ENCODE data around the gene ZNF202. TPM values are rescaled to one million over a fixed set of nuclear protein-coding genes. Genes with fewer than 3 reads are reported as not detected.

The ZNF202 gene
- total and polyA plus RNA-seq, 5 donors, result 2.5 to 7.1 (median 4.9) TPM

DNA sequence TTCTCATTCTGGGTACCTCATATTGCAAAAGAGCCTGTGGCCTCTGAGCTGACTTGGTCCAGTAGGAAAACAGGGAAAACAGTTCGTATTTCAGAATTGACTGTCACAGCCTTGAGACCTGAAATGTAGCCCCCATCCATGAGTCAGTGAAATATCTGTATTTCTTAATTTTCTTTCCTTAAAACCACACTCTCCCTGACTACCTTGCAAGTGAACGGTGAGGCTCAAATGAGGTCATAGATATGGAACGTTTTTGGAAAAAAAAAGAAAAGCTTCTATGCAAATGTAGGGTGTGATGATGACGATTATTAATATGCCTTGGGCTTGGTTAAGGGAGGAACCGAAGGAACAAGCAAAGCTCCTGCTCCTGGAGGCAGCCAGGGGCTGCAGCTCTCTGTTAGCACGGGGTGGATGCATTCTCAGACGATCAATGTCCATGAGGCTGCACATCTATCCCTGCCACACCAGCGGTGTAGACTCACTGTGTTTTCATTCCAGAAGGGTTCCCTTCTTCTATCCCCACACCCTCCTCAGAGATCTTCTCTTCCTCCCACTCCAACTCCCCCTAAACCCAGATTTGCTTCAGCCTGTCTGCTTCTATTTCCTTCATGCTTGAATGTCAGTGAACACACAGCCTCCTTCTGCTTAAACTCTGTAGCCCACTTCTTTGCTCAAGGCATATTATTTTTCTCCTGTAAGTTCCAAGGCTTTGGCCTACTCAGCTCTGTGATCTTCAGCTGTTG lies 57.9 kb downstream of the ZNF202 start:
- DNase-seq (no peak), ATAC-seq (no peak)
- Histone ChIP-seq H3K9me3 (ENCODE audit: control insufficient read depth, low read length) (no peaks in the 10 kb centered on the region), H3K4me3 (ENCODE audit: low read length) (no peak overlapping the region), H3K27ac (ENCODE audit: low read length) (no peak overlapping the region), H3K27me3 (ENCODE audit: control insufficient read depth, insufficient read depth) (no peaks in the 10 kb centered on the region), H3K4me1 (ENCODE audit: control insufficient read depth, insufficient read depth, low read length) (no peaks in the 10 kb centered on the region)
- 58% methylated on average over 8 of the region's 8 CpGs for WGBS
- intact Hi-C loops (cut with DNase I), result no loop called here

DNA sequence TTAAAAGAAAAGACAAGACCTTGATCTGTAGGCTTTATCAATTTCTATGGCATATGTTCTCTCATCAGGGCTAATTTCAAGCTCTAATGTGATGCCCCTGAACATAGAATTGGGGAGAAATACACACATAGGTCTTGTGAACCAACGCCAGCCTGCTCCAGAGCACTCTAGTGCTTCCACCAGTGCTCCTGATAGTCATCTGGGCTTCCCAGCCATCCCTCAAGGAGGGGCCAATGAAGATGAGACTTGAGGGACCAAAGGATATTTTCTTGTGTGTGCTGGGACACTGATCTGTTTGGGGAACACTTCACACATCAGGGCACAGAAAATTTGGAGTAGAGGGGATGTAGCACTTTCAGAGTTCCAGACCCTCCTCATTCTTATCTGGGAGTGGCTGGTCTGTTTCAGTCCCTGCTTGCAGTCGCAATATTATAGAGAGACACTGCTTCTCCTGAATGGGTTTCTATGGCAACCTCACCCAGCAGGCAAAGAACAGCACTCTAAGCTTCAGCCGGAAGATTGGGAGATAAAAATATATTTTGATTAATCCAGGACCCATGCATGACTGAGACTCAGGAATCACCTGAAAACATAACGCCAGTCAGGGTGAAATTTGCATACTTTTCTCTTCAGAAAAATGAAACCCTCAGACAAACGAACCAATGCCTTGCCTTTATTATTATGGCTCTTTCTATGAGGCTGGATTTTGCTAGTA lies 58.6 kb downstream of the ZNF202 start:
- 56% methylated on average over 5 of the region's 5 CpGs for WGBS
- H3K27ac ChIP-seq (ENCODE audit: low read length), result no peak overlapping the region
- H3K4me1 ChIP-seq (ENCODE audit: control insufficient read depth, insufficient read depth, low read length), result no peaks in the 10 kb centered on the region
- DNase-seq (no peak), ATAC-seq (no peak)
- H3K27me3 ChIP-seq (ENCODE audit: control insufficient read depth, insufficient read depth), result no peaks in the 10 kb centered on the region
- no peak overlapping the region for H3K4me3 ChIP-seq (ENCODE audit: low read length)
- intact Hi-C loops (cut with DNase I), result no loop called here
- H3K9me3 ChIP-seq (ENCODE audit: control insufficient read depth, low read length), result no peaks in the 10 kb centered on the region

- no peaks in the 10 kb centered on the region for H3K4me1 ChIP-seq (ENCODE audit: control insufficient read depth, insufficient read depth, low read length)
- H3K27me3 ChIP-seq (ENCODE audit: control insufficient read depth, insufficient read depth), result no peaks in the 10 kb centered on the region
- WGBS, result 76% methylated on average over 2 of the region's 2 CpGs
- intact Hi-C loops (cut with DNase I), result no loop called here
- no peak overlapping the region for H3K27ac ChIP-seq (ENCODE audit: low read length)
- H3K9me3 ChIP-seq (ENCODE audit: control insufficient read depth, low read length), result no peaks in the 10 kb centered on the region
- ATAC-seq, result no peak
- no peak for DNase-seq
- H3K4me3 ChIP-seq (ENCODE audit: low read length), result no peak overlapping the region
These were observed 60.4 kb downstream of the ZNF202 start for GRCh38 chr11:123681030-123681429.

DNA sequence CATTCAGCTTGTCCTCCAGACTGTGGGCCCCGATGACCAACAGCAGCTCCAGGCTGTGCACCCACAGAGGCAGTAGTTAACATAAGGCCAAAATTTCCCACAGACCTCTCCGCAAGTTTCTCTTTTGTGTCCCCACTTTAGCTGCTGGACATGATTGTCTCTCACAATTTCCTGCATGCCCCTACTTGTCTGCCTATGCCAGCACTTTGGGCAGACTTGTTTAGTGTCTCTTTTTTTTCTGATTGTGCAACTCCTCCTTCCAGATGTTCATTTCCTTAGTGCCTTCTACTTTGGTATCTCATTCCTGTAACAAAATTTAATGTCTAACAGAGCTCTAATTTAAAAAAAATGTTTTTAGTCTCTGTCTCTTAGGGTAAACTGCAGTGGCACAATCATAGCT lies 63.2 kb downstream of the ZNF202 start:
- 92% methylated on average over 2 of the region's 2 CpGs for WGBS
- intact Hi-C loops (cut with DNase I), result no loop called here

DNA sequence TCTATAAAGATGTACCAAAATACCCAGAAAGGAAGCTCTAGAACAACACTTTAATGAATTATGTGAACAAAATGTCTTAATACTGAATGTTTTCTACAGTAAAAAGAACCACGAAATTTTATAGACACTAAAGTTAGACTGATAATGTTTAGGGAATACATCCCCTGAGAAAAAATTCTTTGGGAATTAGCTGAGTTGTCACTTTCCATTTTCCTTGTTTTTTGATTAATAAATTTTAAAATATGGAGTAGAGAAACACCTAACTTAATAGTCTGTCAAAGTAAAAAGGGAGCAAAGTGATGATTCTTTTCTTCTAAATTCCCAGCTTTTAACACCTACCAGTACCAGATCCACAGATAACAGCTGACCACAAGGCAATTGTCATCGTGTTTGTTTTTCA lies 64.0 kb downstream of the ZNF202 start:
- no peak for ATAC-seq
- Histone ChIP-seq H3K4me1 (ENCODE audit: control insufficient read depth, insufficient read depth, low read length) (no peaks in the 10 kb centered on the region), H3K9me3 (ENCODE audit: control insufficient read depth, low read length) (no peaks in the 10 kb centered on the region), H3K27ac (ENCODE audit: low read length) (no peak overlapping the region), H3K27me3 (ENCODE audit: control insufficient read depth, insufficient read depth) (no peaks in the 10 kb centered on the region), H3K4me3 (ENCODE audit: low read length) (no peak overlapping the region)
- intact Hi-C loops (cut with DNase I), result no loop called here
- no peak for DNase-seq
- 64% methylated on average over 2 of the region's 2 CpGs for WGBS

More for the DNA sequence above, 63.2 kb downstream of the ZNF202 start:
- no peaks in the 10 kb centered on the region for H3K9me3 ChIP-seq (ENCODE audit: control insufficient read depth, low read length)
- no peak for DNase-seq
- no peaks in the 10 kb centered on the region for H3K27me3 ChIP-seq (ENCODE audit: control insufficient read depth, insufficient read depth)
- no peak for ATAC-seq
- no peak overlapping the region for H3K27ac ChIP-seq (ENCODE audit: low read length)
- H3K4me1 ChIP-seq (ENCODE audit: control insufficient read depth, insufficient read depth, low read length), result no peaks in the 10 kb centered on the region
- H3K4me3 ChIP-seq (ENCODE audit: low read length), result no peak overlapping the region

DNA sequence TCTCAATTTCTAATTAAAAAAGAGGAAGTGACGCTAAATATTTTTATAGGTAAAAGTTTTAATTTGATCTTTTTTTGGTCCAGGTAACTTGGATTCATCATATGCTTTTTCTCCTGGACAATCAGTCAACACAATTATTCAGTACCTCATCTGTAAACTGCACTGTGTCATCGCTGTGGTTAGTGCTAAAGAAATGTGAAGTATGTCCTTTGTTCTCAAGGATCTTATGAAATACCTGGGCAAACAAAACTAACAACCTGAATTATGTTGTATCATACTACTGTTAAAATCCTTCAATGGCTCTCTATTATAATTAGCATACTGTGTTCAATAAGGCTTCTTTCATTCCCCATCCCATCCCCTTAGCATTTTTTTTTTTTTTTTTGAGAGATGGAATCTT lies 67.2 kb downstream of the ZNF202 start:
- Histone ChIP-seq H3K27me3 (ENCODE audit: control insufficient read depth, insufficient read depth) (no peaks in the 10 kb centered on the region), H3K4me3 (ENCODE audit: low read length) (no peak overlapping the region), H3K9me3 (ENCODE audit: control insufficient read depth, low read length) (no peaks in the 10 kb centered on the region), H3K4me1 (ENCODE audit: control insufficient read depth, insufficient read depth, low read length) (no peaks in the 10 kb centered on the region), H3K27ac (ENCODE audit: low read length) (no peak overlapping the region)
- intact Hi-C loops (cut with DNase I), result no loop called here
- WGBS, result 49% methylated on average over 2 of the region's 2 CpGs
- DNase-seq, result no peak
- no peak for ATAC-seq

Other genes with a start within 250 kb of the ZNF202 start
- under 1 TPM; 0.20 to 0.91 (median 0.57) TPM for gene SCN3B, start 87.0 kb downstream of the ZNF202 start, total RNA-seq
- gene SCN3B, start 87.0 kb downstream of the ZNF202 start, polyA plus RNA-seq, result 0.41 TPM
- not detected for gene OR6X1, start 12.9 kb upstream of the ZNF202 start, total RNA-seq
- gene OR6X1, start 12.9 kb upstream of the ZNF202 start, polyA plus RNA-seq, result not detected
- gene OR6M1, start 64.7 kb upstream of the ZNF202 start, total RNA-seq, result not detected
- gene OR6M1, start 64.7 kb upstream of the ZNF202 start, polyA plus RNA-seq, result not detected
- not detected for gene TMEM225, start 144.0 kb upstream of the ZNF202 start, total RNA-seq
- gene TMEM225, start 144.0 kb upstream of the ZNF202 start, polyA plus RNA-seq, result not detected
- gene OR8D4, start 160.5 kb upstream of the ZNF202 start, total RNA-seq, result under 1 TPM in 2 of 4 donors, not detected in 2; 0.09 to 0.20 TPM
- not detected for gene OR8D4, start 160.5 kb upstream of the ZNF202 start, polyA plus RNA-seq
- under 1 TPM in 1 of 4 donors, not detected in 3; 0.20 TPM for gene OR4D5, start 198.0 kb upstream of the ZNF202 start, total RNA-seq
- gene OR4D5, start 198.0 kb upstream of the ZNF202 start, polyA plus RNA-seq, result not detected
- gene OR6T1, start 202.2 kb upstream of the ZNF202 start, total RNA-seq, result not detected
- gene OR6T1, start 202.2 kb upstream of the ZNF202 start, polyA plus RNA-seq, result not detected
- not detected for gene OR10S1, start 236.1 kb upstream of the ZNF202 start, total RNA-seq
- not detected for gene OR10S1, start 236.1 kb upstream of the ZNF202 start, polyA plus RNA-seq